B cell (primary cell): ENCODE measurements around the gene COG3. TPM values are rescaled to one million over a fixed set of nuclear protein-coding genes. Genes with fewer than 3 reads are reported as not detected.

ENCODE experiments used
- ATAC-seq: fragments of 200-7000 bp; cut with Tn5 transposase; one replicate; pipeline ENCODE4 v1.10.0; 2021; ENCODE audit warnings: low read depth, mild to moderate bottlenecking, moderate number of reproducible peaks, moderate library complexity
- CTCF ChIA-PET: fragments of 350-600 bp; sonication (Branson Sonifier 250); formaldehyde crosslinking; loops from one replicate; lab custom pipeline; 2021; ENCODE audit warnings: antibody characterized with exemption, inconsistent platforms; lab: Charles Lee
- POLR2A ChIA-PET: fragments of 350-600 bp; sonication (Branson Sonifier 250); formaldehyde crosslinking; loops from one replicate; lab custom pipeline; 2021; ENCODE audit warnings: antibody characterized with exemption; lab: Charles Lee
- DNase-seq: peaks from one replicate; pipeline ENCODE4 v3.0.0; 2013
- H2AFZ ChIP-seq: 2 replicates; pipeline ENCODE4 v1.6.1; 2012; ENCODE audit warnings: mild to moderate bottlenecking, low read depth, low read length; ENCODE audit not compliant: insufficient read depth, poor library complexity, severe bottlenecking
- H3K27ac ChIP-seq, 2 donors: 1 replicate in 1 of 2; 2 replicates in 1 of 2; pipeline ENCODE4 v1.5.1; 2012 to 2013; ENCODE audit warnings: low read length in 2 of 2, mild to moderate bottlenecking in 2 of 2, moderate library complexity in 1 of 2
- H3K27me3 ChIP-seq, 4 experiments: fragments of 200-600 bp in 1 of 4; sonication (generic) in 1 of 4; replicated peaks in 1 of 4; 1 replicate in 2 of 4; 2 replicates in 2 of 4; pipeline versions ENCODE4 v1.6.1 to v1.7.0; 2013 to 2016; ENCODE audit warnings: low read length in 3 of 4, mild to moderate bottlenecking in 2 of 4, mixed read lengths in 1 of 4, moderate library complexity in 1 of 4; ENCODE audit not compliant: insufficient read depth in 4 of 4, control insufficient read depth in 3 of 4; ENCODE audit errors: control extremely low read depth in 1 of 4
- H3K36me3 ChIP-seq, 2 experiments: replicated peaks in 1 of 2; 1 replicate in 1 of 2; 2 replicates in 1 of 2; pipeline versions ENCODE4 v1.6.1 to v1.7.1; 2013; ENCODE audit warnings: low read length in 1 of 2; ENCODE audit not compliant: insufficient read depth in 2 of 2, control insufficient read depth in 1 of 2; ENCODE audit errors: control extremely low read depth in 1 of 2, extremely low read depth in 1 of 2
- H3K4me1 ChIP-seq, 2 donors: fragments of 200-600 bp in 1 of 2; sonication (generic) in 1 of 2; 1 replicate in 1 of 2; 2 replicates in 1 of 2; pipeline versions ENCODE4 v1.5.1 to v1.6.1; 2013 to 2017; ENCODE audit warnings: low read length in 2 of 2; ENCODE audit not compliant: control insufficient read depth in 2 of 2, insufficient read depth in 2 of 2
- H3K4me2 ChIP-seq: replicated peaks from 2 replicates; pipeline ENCODE3; 2012; ENCODE audit warnings: mild to moderate bottlenecking, low read depth, low read length; ENCODE audit not compliant: poor library complexity, severe bottlenecking
- H3K4me3 ChIP-seq, 5 experiments: fragments of 200-600 bp in 1 of 5; sonication (generic) in 1 of 5; 1 replicate in 3 of 5; 2 replicates in 2 of 5; pipeline versions ENCODE4 v1.5.1 to v1.7.0; 2011 to 2016; ENCODE audit warnings: low read length in 4 of 5, mild to moderate bottlenecking in 4 of 5, low read depth in 2 of 5, control low read depth in 1 of 5, moderate library complexity in 1 of 5; ENCODE audit not compliant: insufficient read depth in 1 of 5; ENCODE audit errors: control extremely low read depth in 1 of 5, extremely low read depth in 1 of 5
- H3K79me2 ChIP-seq: fragments of 200-600 bp; sonication (generic); one replicate; pipeline ENCODE4 v1.6.0; 2016; ENCODE audit warnings: low read length; ENCODE audit not compliant: control insufficient read depth, insufficient read depth
- H3K9ac ChIP-seq: fragments of 200-600 bp; sonication (generic); 2 replicates; pipeline ENCODE4 v1.6.1; 2017; ENCODE audit warnings: mild to moderate bottlenecking, low read length, moderate library complexity
- H3K9me3 ChIP-seq, 3 donors: one replicate each; pipeline versions ENCODE4 v1.6.1 to v1.7.1; 2013; ENCODE audit warnings: low read length in 2 of 3; ENCODE audit not compliant: control insufficient read depth in 2 of 3, insufficient read depth in 1 of 3; ENCODE audit errors: control extremely low read depth in 1 of 3
- H4K20me1 ChIP-seq: 2 replicates; pipeline ENCODE4 v1.6.0; 2012; ENCODE audit warnings: mild to moderate bottlenecking, low read length; ENCODE audit not compliant: insufficient read depth, control insufficient read depth, poor library complexity, severe bottlenecking
- H3K27ac Mint-ChIP-seq: one replicate; pipeline ENCODE4 v1.8.0; 2021; ENCODE audit warnings: mixed read lengths
- H3K27me3 Mint-ChIP-seq: one replicate; pipeline ENCODE4 v1.8.0; 2021; ENCODE audit warnings: mixed read lengths
- H3K4me1 Mint-ChIP-seq: one replicate; pipeline ENCODE4 v1.8.0; 2021; ENCODE audit warnings: mixed read lengths
- H3K4me3 Mint-ChIP-seq: one replicate; pipeline ENCODE4 v1.8.0; 2021; ENCODE audit warnings: mixed read lengths
- H3K9me3 Mint-ChIP-seq: one replicate; pipeline ENCODE4 v1.8.0; 2022; ENCODE audit warnings: mixed read lengths; ENCODE audit not compliant: insufficient read depth
- EZH2 ChIP-seq: IDR thresholded peaks from 2 replicates; pipeline ENCODE4 v1.6.1; 2012; ENCODE audit warnings: borderline replicate concordance, low read depth, mild to moderate bottlenecking, moderate library complexity, low read length; ENCODE audit not compliant: insufficient read depth, poor library complexity, severe bottlenecking
- WGBS: methylation state at CpG from one replicate; pipeline ENCODE4 v1.1.5; 2013; ENCODE audit warnings: missing lambda C conversion rate; ENCODE audit not compliant: insufficient coverage; 5-methylcytosine and 5-hydroxymethylcytosine counted together
- intact Hi-C: fragments of 100-400 bp; cut with micrococcal nuclease; formaldehyde crosslinking; loops from one replicate; pipeline ENCODE4 v1.10.0; 2022
- polyA plus RNA-seq: library from polyadenylated mRNA; depleted of rRNA; stranded (reverse); fragments of >200 nt; gene quantifications from 2 replicates; pipeline ENCODE4 v1.2.3, GENCODE V29; 2012
- total RNA-seq, 2 donors: library from RNA; stranded (reverse); fragments of 120-200 nt in 1 of 2; gene quantifications; 1 replicate in 1 of 2; 2 replicates in 1 of 2; pipeline versions ENCODE4 v1.2.3 to v1.2.4, GENCODE V29; 2013 to 2022
- TF ChIP-seq, protein P1 (sequence below): fragments of 200-600 bp; IDR thresholded peaks from one replicate; pipeline ENCODE4 v1.8.0; 2022; ENCODE audit warnings: antibody characterized with exemption, mild to moderate bottlenecking

The COG3 gene
- total and polyA plus RNA-seq, 2 donors (not counting 1 experiment from before 2014, with no cell fraction given): 29.5 to 37.3 TPM

DNA sequence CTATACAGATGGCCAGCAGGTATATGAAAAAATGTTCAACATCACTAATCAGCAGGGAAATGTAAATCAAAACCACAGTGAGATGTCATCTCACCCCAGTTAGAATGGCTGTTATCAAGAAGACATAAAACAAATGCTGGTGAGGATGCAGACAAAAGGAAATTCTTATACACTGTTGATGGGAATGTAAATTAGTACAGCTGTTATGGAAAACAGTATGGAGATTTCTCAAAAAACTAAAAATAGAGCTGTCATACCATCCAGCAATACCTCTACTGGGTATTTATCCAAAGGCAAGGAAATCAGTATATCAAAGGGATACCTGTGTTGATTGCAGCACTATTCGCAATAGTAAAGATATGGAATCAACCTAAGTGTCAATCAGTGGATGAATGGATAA, 22.9 kb downstream of the COG3 start:
- H3K9ac ChIP-seq: no peak overlapping the region
- H3K4me1 ChIP-seq: no peaks in the 10 kb centered on the region
- Mint-ChIP-seq H3K4me3 (no peak overlapping the region), H3K4me1 (no peaks in the 10 kb centered on the region), H3K27ac (no peak overlapping the region), H3K9me3 (no peaks in the 10 kb centered on the region), H3K27me3 (no peaks in the 10 kb centered on the region)
- H3K4me2 ChIP-seq: no peak overlapping the region
- no peak for TF ChIP-seq EZH2
- TF ChIP-seq, protein P1, sequence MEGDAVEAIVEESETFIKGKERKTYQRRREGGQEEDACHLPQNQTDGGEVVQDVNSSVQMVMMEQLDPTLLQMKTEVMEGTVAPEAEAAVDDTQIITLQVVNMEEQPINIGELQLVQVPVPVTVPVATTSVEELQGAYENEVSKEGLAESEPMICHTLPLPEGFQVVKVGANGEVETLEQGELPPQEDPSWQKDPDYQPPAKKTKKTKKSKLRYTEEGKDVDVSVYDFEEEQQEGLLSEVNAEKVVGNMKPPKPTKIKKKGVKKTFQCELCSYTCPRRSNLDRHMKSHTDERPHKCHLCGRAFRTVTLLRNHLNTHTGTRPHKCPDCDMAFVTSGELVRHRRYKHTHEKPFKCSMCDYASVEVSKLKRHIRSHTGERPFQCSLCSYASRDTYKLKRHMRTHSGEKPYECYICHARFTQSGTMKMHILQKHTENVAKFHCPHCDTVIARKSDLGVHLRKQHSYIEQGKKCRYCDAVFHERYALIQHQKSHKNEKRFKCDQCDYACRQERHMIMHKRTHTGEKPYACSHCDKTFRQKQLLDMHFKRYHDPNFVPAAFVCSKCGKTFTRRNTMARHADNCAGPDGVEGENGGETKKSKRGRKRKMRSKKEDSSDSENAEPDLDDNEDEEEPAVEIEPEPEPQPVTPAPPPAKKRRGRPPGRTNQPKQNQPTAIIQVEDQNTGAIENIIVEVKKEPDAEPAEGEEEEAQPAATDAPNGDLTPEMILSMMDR: no peak
- no peak for DNase-seq
- intact Hi-C loops: no loop called here
- peaks cover 7 to 42% of the 10 kb centered on the region in 2 experiments for H3K36me3 ChIP-seq
- POLR2A ChIA-PET: no interaction called here
- no CpG with 5 or more reads among the region's 1 CpG for WGBS
- no peaks in the 10 kb centered on the region for H4K20me1 ChIP-seq
- H3K27ac ChIP-seq: no peak overlapping the region
- H2AFZ ChIP-seq: no peak overlapping the region
- H3K4me3 ChIP-seq: no peak overlapping the region
- no peaks in the 10 kb centered on the region for H3K79me2 ChIP-seq
- CTCF ChIA-PET: interaction anchor here (1.3 kb wide), 1 partner anchor 116 kb away, joined by 4 read pairs; no protein-coding TSS in a partner anchor
- H3K9me3 ChIP-seq: no peaks in the 10 kb centered on the region
- H3K27me3 ChIP-seq: no peaks in the 10 kb centered on the region
- no peak for ATAC-seq

DNA sequence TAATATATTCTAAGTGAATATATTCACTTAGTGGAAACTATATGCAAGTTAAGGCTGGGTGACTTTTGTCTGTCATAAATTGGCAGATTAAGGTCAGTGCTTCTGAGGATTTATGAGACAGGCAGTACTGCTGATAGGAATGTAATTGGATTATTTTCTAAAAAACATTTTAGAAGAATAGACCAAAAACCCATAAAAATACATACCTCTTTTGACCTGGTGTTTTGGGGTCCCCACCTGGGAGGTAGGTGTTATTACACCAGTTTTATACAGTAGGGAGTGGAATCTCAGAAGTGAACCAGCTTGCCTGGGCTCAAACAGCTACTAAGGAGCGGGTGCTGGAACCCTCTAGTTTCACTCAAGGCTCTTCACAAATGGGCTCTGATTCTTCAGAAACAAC, 25.3 kb downstream of the COG3 start:
- Mint-ChIP-seq H3K9me3 (no peaks in the 10 kb centered on the region), H3K4me3 (no peak overlapping the region), H3K27ac (no peak overlapping the region), H3K27me3 (no peaks in the 10 kb centered on the region), H3K4me1 (no peaks in the 10 kb centered on the region)
- TF ChIP-seq, protein P1: peak; percentile 57
- no peak for TF ChIP-seq EZH2
- Histone ChIP-seq H3K9me3 (no peaks in the 10 kb centered on the region), H2AFZ (no peak overlapping the region), H3K4me1 (no peaks in the 10 kb centered on the region), H3K9ac (no peak overlapping the region), H3K27ac (no peak overlapping the region), H3K36me3 (peaks cover 2 to 35% of the 10 kb centered on the region in 2 experiments), H3K4me3 (no peak overlapping the region), H4K20me1 (no peaks in the 10 kb centered on the region), H3K27me3 (no peaks in the 10 kb centered on the region), H3K79me2 (no peaks in the 10 kb centered on the region), H3K4me2 (no peak overlapping the region)
- ATAC-seq (no peak), DNase-seq (peak; percentile 35)
- intact Hi-C loops: loop anchor here (5.0 kb wide), 2 partner anchors 118 to 443 kb away; no protein-coding TSS in a partner anchor
- POLR2A ChIA-PET: no interaction called here
- CTCF ChIA-PET: interaction anchor here (0.5 to 2.4 kb wide), 4 partner anchors 16 to 444 kb away, joined by 3 to 17 read pairs (median 4); no protein-coding TSS in a partner anchor
- no CpG with 5 or more reads among the region's 1 CpG for WGBS
